GM19467 (cell line): ENCODE measurements around the gene NFATC1.
A peak's percentile ranks its signal among the peaks of the same experiment; 100 is the strongest.

Experiments used
- ATAC-seq: cut with Tn5 transposase; IDR thresholded peaks from one replicate; pipeline ENCODE4 v1.9.1; 2021; ENCODE audit warnings: mild to moderate bottlenecking, moderate library complexity; ENCODE audit not compliant: unreplicated experiment

NFATC1 gene

GRCh38 chr18:79452991-79453645, 57.4 kb downstream of the NFATC1 start:
- ATAC-seq = no peak

- ATAC-seq = no peak
Observed at GRCh38 chr18:79453816-79454735, 58.3 kb downstream of the NFATC1 start.

- no peak for ATAC-seq
Observed at GRCh38 chr18:79455261-79455660, 59.5 kb downstream of the NFATC1 start.

- ATAC-seq = no peak
Observed at GRCh38 chr18:79456105-79456980, 60.6 kb downstream of the NFATC1 start.

GRCh38 chr18:79457239-79457638, 61.5 kb downstream of the NFATC1 start:
- ATAC-seq = no peak

GRCh38 chr18:79457652-79458051, 61.9 kb downstream of the NFATC1 start:
- ATAC-seq = no peak

- no peak for ATAC-seq
Observed at GRCh38 chr18:79458131-79458838, 62.6 kb downstream of the NFATC1 start.

GRCh38 chr18:79458917-79459803, 63.4 kb downstream of the NFATC1 start:
- no peak for ATAC-seq

- ATAC-seq = no peak
Observed at GRCh38 chr18:79459946-79460480, 64.3 kb downstream of the NFATC1 start.

- peak; percentile 68 for ATAC-seq
Observed at GRCh38 chr18:79460481-79461300, 65.0 kb downstream of the NFATC1 start.

- no peak for ATAC-seq
Observed at GRCh38 chr18:79461627-79462026, 65.9 kb downstream of the NFATC1 start.

- ATAC-seq = no peak
Observed at GRCh38 chr18:79463424-79463960, 67.8 kb downstream of the NFATC1 start.

- ATAC-seq = peak; percentile 50
Observed at GRCh38 chr18:79465392-79465991, 69.8 kb downstream of the NFATC1 start.

GRCh38 chr18:79466591-79466990, 70.9 kb downstream of the NFATC1 start:
- ATAC-seq = no peak

GRCh38 chr18:79467126-79467525, 71.4 kb downstream of the NFATC1 start:
- no peak for ATAC-seq

GRCh38 chr18:79468119-79468789, 72.5 kb downstream of the NFATC1 start:
- no peak for ATAC-seq

- ATAC-seq = no peak
Observed at GRCh38 chr18:79469309-79469708, 73.6 kb downstream of the NFATC1 start.
